GM18868 (cell line): ENCODE results near the gene ASB3.
"Not testable (repeated sequence)": the region's sequence is repeated elsewhere in the genome, so short reads cannot be mapped to it uniquely, and the experiment has no call there.

Experiments used
- ATAC-seq: cut with Tn5 transposase; IDR thresholded peaks from one replicate; pipeline ENCODE4 v1.9.1; 2021; ENCODE audit warnings: mild to moderate bottlenecking, moderate library complexity; ENCODE audit not compliant: unreplicated experiment

The ASB3 gene

DNA sequence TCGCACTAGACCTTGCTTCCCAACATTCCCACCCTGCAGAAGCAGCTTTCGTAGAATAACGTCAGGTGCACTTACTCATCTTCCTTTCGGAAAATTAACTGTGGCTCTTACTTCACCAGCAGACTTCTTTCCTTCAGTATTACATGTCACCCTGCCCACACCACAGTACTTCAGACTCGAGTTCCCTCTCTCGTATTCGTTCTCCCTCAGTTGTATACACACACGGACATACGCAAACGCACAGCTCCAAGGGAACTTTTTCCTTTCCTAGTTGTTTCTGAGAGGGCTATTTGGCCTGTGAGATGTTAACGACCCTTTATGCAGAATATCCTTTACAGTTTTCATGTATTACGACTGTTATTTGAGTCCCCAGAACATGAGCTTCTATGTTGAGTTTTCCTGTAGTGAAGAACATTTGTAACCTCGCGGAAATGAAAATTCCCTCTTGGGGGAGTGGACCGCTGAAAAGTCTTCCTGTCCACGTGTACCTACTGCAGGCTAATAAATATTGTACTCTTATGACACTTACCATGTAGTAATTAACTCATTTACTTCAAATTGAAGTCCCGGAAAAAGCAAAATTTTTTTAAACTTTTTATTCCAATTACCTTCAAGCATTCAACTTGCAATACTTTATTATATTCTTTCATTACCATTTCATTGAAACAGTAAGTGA, 999 bp upstream of the ASB3 start:
- ATAC-seq = no peak

DNA sequence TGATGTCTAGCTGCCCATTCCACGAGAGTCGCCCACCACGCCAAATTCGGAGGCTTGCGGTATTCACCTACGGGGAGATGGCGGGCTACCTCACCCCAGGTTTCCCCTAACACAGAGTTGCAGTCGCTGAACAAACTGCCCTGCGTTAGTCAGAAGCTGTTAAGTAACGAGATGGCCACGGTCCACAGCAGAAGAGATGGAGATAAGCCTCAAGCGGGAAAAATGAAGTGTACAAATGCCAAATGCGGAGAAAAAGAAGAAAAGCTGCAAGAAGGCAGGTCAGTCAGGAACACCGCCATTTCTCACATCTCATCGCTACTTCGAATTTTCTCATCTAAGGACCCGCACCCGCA, 425 bp downstream of the ASB3 start:
- peak; percentile 17 for ATAC-seq

DNA sequence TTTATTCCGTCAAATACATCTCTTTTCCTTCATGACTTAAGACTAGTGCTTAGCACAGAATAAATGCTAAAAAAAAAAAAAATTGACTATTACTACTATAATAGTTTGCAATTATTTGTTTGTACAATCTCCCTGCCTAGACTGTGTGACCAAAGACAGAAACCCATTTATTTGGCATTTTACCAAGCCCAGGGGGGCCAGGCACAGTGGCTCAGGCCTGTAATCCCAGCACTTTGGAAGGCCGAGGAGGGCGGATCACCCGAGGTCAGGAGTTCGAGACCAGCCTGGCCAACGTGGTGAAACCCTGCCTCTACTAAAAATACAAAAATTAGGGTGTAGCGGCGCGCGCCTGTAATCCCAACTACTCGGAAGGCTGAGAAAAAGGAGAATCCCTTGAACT, 1.4 kb downstream of the ASB3 start:
- no peak for ATAC-seq

DNA sequence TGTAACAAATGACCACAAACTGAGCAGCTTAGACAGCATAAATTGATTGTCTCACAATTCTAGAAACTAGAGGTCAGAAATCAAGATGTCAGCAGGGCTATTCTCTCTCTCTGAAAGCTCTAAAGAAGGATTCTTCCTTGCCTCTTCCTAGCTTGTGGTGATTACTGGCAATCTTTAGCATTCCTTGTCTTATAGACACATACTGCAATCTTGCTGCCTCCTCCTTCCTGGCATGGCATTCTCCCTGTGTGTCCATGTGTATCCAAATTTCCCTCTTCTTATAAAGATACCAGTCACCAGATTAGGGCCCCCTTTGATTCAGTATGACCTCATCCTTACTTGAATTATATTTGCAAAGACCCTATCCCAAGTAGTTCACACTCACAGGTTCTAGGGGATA, 2.3 kb downstream of the ASB3 start:
- ATAC-seq = no peak

DNA sequence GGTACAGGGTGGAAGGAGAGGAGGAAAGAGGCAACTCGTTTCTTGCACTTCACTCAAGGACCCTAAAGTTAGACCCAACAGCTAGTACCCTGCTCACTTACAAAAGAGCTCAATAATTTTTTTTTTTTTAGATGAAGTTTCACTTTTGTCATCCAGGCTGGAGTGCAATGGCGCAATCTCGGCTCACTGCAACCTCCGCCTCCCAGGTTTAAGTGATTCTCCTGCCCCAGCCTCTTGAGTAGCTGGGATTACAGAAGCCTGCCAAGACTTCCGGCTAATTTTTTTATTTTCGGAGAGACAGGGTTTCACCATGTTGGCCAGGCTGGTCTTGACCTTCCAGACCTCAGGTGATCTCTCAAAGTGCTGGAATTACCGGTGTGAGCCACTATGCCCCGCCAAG, 4.1 kb downstream of the ASB3 start:
- no peak for ATAC-seq

DNA sequence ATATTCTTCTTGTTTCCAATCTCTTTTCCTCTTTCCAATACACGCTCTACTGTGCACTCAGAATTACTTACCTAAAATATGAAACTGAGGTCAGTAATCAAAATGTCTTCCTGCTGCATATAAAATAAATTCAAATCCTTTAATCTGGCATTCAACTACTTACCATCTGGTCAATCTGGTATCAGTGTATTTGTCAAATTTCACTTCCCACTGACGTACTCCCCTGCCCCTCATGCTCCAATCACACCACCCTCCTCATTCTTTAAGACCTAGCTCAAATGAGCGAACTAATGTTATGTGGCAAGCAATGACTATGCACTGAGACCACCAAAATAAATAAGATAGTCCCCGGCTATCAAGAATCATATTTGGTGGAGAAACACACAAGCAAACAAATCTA, 6.7 kb downstream of the ASB3 start:
- ATAC-seq = no peak

DNA sequence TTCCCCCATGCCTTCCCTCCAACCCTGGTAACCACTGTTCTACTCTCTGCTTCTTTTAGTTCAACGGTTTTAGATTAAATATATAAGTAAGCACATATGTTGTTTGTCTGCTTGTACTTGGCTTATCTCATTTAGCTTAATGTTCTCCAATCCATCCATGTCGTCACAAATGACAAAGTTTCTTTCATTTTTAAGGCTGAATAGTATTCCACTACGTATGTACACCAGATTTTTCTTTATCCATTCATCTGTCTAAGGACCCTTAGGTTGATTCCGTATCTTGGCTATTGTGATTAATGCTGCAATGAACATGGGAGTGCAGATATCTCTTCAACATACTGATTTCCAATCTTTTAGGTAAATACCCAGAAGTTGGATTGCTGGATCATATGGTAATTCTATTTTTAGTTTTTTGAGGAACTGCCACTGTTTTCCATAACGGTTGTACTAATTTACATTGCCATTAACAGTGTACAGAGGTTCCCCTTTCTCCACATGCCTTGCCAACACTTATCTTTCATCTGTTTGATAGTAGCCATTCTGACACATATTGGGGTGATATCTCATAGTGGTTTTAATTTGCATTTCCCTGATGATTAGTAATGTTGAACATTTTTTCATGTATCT, 8.1 kb downstream of the ASB3 start:
- ATAC-seq = no peak

DNA sequence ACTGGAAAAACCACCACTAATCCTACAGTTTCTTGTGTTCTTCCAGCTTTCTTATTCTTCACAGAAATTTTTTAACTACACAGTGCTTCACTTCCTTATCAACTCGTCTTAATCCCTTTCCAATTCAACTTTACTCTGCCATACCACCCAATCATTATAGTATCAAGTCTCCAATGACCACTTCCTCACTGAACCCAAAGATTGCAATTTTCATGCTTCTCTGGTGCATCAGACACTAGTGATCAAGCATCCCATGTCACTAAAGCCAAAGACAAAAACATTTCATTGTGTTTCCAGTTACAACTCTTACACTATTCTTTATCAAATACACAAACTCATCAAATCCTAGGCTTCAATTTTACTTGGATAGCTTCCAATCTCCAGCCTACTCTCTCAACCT, 9.6 kb downstream of the ASB3 start:
- ATAC-seq = no peak

DNA sequence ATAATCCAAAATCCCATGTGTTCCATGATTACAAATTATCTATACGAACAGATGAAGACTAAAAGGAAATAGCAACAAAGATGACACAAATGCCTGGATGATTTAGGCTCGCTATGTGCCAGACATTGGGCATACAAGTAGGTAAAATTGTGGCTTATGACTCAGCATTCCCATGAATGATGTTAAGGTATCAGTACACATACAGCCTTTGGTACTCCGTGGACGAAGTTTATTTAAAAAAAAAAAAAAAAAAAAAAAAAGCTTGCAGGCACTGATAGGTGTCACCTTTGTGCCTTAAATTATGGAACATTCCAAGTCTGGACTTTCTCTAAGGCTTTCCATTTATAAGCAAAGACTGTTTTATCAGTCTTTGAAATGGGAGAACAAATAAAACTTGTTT, 16.5 kb downstream of the ASB3 start:
- no peak for ATAC-seq

DNA sequence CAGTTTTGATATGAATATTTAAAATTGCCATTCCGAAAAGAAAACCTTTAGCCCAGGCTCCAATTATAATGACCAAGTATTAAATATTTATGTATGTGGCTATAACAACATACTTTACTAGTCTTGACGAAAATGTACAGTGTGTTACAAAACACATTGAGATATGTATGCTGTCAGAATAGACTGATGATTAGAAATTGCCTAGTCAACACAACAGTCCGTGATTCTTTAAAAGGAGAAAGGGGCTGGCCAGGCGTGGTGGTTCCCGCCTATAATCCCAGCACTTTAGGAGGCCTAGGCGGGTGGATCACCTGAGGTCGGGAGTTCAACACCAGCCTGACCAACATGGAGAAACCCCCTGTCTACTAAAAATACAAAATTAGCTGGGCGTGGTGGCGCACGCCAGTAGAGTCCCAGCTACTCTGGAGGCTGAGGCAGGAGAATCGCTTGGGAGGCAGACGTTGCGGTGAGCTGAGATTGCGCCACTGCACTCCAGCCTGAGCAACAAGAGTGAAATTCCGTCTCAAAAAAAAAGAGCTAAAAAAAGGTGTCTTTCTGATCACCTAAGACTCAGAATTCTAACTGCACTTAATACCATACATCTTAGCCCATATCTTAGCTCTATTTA, 17.3 kb downstream of the ASB3 start:
- no peak for ATAC-seq

DNA sequence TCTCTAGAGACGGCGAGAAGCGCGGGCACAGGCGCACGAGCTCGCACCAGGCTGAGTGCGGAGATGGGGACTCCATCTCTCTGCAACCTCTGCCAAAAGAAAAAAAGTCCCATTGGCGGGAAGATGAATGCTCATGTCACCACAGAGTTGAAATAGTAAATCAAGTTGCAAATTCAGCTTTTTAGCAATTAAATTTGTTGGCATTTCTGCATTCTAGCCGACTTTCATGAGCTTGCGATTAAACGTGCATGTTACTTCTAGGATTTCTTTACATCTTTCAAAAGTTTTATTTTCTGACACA, 18.6 kb downstream of the ASB3 start:
- ATAC-seq = peak; percentile 50

DNA sequence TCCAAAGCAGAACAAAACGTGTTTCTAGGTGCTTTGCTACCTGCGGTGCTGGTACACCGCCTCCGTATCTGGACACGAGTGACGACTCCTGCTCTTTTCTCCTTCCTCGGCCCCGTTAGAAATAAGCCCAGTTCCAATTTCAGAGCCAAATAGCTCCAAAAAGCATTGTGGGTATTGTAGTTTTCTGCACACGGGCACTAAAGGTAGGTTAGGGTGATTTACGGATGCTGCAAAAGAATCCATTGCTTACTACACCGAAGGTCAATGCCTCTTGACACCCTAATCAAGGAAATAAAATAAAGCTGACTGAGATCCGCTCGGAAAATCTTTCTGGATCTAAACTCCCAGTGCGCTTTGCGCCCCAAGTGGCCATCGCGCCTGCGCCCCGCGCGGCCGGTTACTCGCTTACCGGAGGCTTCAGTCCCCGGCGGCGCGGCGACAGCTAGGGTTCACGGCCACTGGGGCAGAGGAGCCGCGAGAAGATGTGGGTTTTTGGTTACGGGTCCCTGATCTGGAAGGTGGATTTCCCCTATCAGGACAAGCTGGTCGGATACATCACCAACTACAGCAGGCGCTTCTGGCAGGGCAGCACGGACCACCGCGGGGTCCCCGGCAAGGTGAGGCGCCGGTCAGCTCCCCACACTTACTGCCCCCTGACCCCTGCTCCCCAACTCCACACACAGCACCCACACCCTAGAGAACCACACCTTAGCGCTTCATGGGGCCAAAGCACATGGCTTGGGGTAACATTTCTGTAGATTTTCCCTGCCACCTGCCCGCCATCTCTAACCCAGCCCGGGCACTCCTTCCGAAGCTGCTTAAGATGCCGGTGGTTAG, 19.1 kb downstream of the ASB3 start, which contains the start of gene CHAC2:
TSS of gene CHAC2 (plus strand) at position 400 of the 837 bp plus-strand sequence. CDS start at position 483, 83 bp downstream.
- peak; percentile 90 for ATAC-seq

DNA sequence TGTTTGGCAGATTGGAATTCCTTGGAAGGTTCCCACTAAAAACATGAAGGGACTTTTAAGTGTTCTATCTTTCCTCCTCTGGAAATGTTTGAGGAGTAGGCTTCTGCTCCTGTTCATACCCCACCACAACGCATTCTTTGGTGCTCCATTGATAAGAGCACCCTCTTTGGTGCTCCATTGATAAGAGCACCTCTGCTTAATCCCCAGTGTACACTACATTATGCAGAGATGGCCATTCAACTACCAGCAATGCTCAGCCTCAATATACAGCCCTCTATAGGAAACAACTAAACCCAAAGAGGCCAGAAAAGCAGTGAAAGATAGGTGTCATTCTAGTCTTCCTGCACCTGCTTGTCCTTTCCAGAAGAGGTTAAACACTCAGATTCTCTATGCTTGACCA, 21.0 kb downstream of the ASB3 start:
- no peak for ATAC-seq

DNA sequence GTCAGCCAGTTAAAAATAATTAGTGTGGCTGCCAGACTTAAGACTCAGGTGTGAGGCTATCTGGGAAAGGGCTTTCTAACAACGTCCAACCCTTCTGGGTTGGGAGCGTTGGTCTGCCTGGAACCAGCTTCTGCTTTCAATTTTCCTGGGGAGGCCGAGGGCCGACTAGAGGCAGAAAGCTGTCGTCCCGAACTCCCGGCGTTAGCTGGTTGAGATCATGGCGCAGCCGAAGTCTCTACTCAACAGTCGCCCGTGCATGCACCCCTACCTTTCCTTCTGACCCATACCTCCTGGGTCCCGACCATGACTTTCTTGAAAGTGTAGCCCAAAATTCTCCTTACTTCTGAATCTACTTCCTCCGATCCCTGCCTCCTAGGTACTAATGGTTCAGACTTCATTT, 29.5 kb downstream of the ASB3 start:
- not testable (repeated sequence) for ATAC-seq

DNA sequence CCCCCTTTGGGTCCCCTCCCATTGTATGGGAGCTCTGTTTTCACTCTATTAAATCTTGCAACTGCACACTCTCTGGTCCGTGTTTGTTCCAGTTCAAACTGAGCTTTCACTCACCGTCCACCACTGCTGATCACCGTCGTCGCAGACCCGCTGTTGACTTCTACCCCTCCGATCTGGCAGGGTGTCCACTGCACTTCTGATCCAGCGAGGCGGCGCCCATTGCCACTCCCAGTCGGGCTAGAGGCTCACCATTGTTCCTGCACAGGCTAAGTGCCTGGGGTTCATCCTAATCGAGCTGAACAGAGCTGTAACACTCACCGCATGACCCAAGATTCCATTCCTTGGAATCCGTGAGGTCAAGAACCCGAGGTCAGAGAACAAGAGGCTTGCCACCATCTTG, 30.1 kb downstream of the ASB3 start:
- no peak for ATAC-seq

DNA sequence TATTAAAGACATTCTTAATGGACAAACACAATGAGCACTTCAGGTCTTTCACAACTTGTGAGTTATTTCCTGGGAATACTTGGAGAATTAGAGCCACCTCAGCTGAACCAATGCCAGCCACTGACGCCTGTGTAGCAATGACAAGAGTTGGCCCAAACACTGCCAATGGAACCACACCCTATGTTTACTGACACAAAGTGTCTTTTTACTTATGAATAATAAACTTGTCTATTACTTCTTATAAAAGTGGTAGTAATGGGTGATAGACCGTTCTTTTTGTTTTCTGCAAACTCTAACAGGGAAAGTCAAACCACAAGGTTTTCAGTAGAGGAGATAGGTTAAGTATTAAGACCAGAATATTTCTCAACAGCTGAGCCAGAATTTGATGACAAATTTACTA, 31.6 kb downstream of the ASB3 start:
- no peak for ATAC-seq

DNA sequence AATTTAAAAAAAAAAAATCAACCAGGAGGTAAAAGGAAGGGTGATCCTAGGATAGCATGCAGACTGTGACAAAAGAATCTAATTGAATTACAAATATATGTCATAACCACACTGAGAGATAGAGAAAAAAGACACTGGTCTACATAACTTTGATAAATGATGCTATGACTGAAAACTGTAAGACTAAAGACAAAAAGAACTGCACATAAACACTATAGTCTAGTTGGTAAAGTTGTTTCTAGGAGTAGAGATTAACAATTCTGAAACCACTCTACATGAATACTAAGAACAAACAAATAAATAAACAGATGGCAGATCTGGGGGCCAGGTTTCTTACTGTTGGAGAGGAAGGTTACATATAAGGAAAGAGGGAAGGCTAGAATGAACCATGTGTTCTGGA, 33.7 kb downstream of the ASB3 start:
- no peak for ATAC-seq

DNA sequence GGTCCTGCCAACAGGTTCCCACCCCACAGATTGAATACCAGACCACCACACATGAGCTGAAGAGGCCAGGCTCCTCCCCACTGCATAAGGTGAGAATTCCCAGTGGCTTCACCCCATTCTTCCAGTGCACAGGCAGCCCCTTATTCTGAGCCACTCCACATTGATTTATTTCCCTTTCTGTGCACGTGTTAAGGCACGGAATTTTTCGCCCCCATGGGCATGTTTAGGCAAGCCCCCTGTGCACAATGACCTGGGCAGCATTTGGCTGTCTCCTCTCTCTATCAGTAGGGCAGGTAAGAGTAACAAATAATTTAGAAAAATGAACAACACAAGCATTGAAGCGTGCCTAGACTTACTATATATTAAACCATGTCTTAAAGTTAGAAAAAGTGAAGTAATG, 34.4 kb downstream of the ASB3 start:
- no peak for ATAC-seq

DNA sequence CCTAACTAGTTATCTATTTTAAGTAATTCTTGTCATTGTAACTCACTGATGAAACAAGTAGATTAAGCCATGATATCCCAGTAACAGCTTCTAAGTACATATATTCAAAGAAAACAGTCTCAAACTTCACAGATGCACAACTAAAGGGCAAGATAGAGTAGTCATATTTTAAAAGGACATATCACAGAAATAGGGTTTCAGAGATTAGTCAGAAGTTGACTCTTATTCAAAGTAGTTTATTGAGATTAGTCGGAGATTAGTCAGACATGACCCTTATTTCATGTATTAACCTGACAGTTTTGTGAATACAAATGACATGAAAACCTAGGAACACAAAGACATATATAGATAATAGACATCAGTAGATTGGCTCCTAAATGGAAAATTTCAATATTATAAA, 35.0 kb downstream of the ASB3 start:
- peak; percentile 99 for ATAC-seq

DNA sequence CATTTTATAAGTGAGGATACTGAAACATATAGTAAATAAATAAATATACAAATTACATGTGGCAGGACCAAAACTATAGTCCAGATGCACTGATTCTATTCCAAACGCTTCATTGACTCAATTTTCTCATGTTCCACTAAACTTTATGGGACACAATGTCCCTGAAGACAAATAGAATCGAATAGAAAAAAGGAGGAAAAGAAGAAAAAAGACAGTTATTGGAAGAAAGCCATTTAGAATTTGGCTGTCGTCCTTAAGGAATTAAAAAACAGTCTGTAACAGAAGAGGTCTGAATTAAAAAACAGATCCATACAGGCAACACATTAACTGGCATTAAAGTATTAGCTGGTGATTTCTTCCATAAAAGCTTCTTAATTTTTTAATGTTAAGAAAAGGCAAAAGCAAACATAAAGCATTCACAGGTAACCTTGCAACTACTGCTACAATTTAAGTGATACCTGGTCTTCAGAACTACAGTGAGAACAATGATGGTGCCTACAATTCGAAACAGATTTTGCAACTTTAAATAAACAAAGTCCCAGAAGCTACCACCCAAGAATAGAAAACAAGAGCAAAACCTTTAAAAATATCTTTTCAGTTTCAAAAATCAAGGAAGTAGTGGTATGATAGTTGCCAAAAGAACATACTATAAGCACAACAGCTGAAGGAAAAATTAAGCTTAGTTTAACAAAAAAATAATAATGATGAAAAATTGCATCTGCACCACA, 36.5 kb downstream of the ASB3 start:
- ATAC-seq = no peak

DNA sequence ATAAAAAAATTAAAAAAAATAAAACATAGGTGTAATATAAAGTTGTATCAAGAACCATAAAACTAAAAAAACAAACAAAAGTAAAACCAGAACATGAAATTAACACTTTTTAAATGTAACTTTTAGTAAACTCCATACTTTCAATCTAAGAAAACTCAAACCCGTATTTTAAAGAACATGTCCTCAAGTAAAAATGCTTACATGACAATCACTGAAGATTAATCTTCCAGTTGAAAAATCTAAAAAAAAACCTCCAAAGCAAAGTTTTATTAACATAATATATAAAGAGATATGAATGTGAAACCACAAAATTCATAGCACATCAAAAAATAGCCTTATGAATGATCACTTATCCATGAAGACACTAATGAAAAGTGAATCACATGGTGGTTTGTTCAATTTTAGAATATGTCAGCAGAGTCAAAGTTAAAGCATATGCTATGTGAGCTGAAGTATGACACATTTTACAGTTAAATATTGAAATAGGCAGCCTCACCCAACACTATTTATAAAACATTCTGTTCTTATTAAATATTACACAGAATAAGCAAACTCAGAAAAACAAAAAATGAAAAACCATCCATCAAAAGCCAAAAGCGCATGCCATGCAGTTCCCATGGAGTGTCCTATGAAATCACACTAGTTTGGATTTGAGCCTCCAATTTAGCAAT, 42.2 kb downstream of the ASB3 start:
- ATAC-seq = no peak
